Lower lobe of right lung (tissue), 2 donors: ENCODE results near the gene POFUT1. TPM values are rescaled to one million over a fixed set of nuclear protein-coding genes. Genes with fewer than 3 reads are reported as not detected.
"Not testable (repeated sequence)": the region's sequence is repeated elsewhere in the genome, so short reads cannot be mapped to it uniquely, and the experiment has no call there.

ENCODE experiments used
- ATAC-seq, 2 donors: fragments of 200-7000 bp; cut with Tn5 transposase; one replicate each; pipeline ENCODE4 v1.9.1; 2020 to 2022; ENCODE audit warnings: mild to moderate bottlenecking in 2 of 2, moderate library complexity in 2 of 2
- DNase-seq: peaks from one replicate; pipeline ENCODE4 v3.0.0-alpha.2; 2020
- H3K27ac ChIP-seq: fragments of 200-600 bp; one replicate; pipeline ENCODE4 v1.8.0; 2022
- H3K27me3 ChIP-seq: fragments of 200-600 bp; one replicate; pipeline ENCODE4 v1.8.0; 2022; ENCODE audit warnings: low read depth
- H3K36me3 ChIP-seq: fragments of 200-600 bp; one replicate; pipeline ENCODE4 v1.8.0; 2022; ENCODE audit warnings: mild to moderate bottlenecking
- H3K4me1 ChIP-seq: fragments of 200-600 bp; one replicate; pipeline ENCODE4 v1.8.0; 2022
- H3K4me3 ChIP-seq: fragments of 200-600 bp; one replicate; pipeline ENCODE4 v1.8.0; 2022; ENCODE audit warnings: mild to moderate bottlenecking
- H3K9me3 ChIP-seq: fragments of 200-600 bp; one replicate; pipeline ENCODE4 v1.8.0; 2022
- intact Hi-C: fragments of 100-400 bp; cut with DNase I; formaldehyde crosslinking; loops from one replicate; pipeline ENCODE4 v1.11.0; 2022
- total RNA-seq: library from RNA; stranded (reverse); fragmentation: NEBNext Ultra II Directional; extraction: Animal tissue kit (Norgen Biotek cat#: 25700); gene quantifications from one replicate; pipeline ENCODE4 v1.2.1, GENCODE V29; 2021
- TF ChIP-seq, protein P1 (sequence below): fragments of 200-600 bp; IDR thresholded peaks from one replicate; pipeline ENCODE4 v1.8.0; 2022; ENCODE audit warnings: antibody characterized with exemption, mild to moderate bottlenecking
- donor health status: DM: no; HTN: yes; CAD: no; lungs with severe emphysema.

Gene POFUT1
- total RNA-seq, 1 donor from 2014 or later: 26.1 TPM

DNA sequence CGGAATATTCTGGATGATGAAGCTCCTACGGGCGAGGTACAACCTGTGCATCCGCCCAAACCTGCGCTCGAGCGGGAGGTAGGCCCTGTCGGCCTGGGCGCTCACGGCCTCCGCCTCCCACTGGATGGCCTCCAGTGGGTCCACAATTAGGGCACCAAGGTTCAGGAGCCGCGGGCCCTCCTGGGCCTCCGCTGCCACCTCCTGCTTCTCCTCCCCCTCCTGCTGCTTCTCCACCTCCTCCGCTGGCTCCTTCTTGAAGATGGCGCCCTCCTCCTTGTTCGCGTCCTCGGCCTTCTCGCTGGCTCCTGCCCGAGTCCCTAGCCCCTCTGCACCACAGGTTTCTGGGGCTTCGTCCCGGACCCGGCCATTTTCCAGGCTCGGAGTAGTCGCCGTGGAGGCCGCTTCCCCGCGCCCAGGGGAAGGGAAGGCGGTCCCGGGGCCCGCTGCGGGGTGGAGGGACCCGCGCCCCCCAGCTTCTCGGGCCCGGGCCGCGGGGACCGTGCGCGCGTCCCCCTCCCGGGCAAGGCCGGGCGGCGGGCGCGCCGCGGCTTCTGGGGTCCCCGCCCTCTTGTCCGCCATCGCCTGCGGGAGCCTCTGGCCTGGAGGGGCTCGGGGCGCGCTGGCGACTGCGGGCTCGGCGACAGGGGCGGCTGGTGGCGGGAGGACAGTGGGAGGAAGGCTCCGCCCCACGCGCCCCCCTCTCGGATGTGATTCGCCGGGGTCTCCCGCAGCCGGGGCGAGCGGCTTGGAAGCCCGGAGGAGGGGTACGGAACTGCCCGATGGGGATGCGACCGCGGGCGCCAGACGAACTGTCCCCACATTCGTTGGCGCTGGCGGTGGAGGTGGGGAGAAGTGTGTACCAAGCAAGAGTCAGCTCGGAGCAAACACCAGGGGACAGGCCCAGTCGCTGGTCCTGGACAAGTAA is 17.7 kb upstream of the POFUT1 start:
- DNase-seq (peak; percentile 56), ATAC-seq (peak; percentile 42 to 50)
- intact Hi-C loops: no loop called here
- H3K27ac ChIP-seq: peak overlapping the region; percentile 82
- H3K27me3 ChIP-seq: no peaks in the 10 kb centered on the region
- no peaks in the 10 kb centered on the region for H3K9me3 ChIP-seq
- H3K4me1 ChIP-seq: peaks cover 60% of the 10 kb centered on the region
- TF ChIP-seq, protein P1, sequence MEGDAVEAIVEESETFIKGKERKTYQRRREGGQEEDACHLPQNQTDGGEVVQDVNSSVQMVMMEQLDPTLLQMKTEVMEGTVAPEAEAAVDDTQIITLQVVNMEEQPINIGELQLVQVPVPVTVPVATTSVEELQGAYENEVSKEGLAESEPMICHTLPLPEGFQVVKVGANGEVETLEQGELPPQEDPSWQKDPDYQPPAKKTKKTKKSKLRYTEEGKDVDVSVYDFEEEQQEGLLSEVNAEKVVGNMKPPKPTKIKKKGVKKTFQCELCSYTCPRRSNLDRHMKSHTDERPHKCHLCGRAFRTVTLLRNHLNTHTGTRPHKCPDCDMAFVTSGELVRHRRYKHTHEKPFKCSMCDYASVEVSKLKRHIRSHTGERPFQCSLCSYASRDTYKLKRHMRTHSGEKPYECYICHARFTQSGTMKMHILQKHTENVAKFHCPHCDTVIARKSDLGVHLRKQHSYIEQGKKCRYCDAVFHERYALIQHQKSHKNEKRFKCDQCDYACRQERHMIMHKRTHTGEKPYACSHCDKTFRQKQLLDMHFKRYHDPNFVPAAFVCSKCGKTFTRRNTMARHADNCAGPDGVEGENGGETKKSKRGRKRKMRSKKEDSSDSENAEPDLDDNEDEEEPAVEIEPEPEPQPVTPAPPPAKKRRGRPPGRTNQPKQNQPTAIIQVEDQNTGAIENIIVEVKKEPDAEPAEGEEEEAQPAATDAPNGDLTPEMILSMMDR: no peak
- peaks cover 2% of the 10 kb centered on the region for H3K36me3 ChIP-seq
- peak overlapping the region; percentile 61 for H3K4me3 ChIP-seq

DNA sequence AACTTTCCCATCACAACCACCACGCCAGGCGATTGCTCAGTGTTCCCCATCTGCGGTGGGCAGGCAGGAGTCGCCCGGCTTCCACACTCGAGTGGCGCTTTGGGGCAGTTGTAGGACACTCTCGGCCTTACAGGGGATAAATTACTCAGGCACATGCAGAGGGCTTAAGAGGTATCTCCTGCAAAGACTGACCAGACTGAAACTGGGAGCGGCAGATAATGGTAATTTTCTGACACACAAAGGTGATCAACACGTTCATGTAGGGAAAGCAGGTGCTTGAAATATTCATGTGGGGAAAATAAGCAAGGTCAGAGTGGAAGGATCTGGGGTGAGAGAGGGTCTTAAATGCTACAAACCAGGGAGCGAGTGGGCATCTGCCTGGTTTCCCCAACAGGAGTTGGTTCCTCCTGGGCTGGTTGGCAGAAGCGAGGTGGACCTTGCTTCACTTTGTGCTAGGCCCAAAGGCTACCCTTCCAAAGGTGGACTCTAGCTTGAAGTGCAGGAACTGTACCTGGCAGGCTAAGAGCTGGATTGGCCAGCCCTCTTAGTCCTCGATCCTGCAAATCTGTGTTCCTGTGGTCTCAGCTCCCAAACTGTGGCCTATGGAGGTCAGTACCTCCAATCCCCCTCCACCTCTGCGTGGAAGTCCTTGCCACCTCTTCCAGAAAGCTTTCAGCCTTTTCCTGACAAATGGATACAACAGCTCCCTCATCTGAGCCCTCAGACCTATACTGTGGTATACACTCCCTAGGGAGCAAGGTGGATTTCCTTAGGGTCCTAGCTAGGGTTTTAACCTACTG is 16.9 kb upstream of the POFUT1 start:
- Histone ChIP-seq H3K27me3 (no peaks in the 10 kb centered on the region), H3K4me3 (peak overlapping the region; percentile 61), H3K27ac (peak overlapping the region; percentile 82), H3K9me3 (no peaks in the 10 kb centered on the region), H3K4me1 (peaks cover 60% of the 10 kb centered on the region), H3K36me3 (peaks cover 10% of the 10 kb centered on the region)
- TF ChIP-seq, protein P1: no peak
- intact Hi-C loops: no loop called here
- DNase-seq (no peak), ATAC-seq (no peak)

DNA sequence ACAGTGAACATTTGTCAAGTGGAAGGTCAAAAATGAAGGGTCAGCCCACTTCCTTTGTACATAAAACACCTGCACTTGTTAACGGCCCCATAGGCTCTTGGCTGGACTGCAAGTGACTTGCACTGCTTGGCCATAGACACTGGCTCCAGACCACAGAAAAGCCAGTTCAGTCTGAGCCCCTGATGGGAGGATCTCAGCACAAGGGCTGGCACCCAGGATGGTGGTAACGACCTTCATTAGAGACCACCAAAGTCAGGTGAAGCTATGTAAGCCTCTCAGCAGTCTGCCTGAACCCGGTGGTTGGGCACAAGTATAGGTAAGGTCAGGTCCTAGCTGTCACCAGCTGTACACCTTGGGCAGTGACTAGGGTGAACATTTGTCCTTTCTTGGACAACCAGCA is 16.3 kb upstream of the POFUT1 start:
- DNase-seq: no peak
- H3K27ac ChIP-seq: peak overlapping the region; percentile 18
- intact Hi-C loops: no loop called here

DNA sequence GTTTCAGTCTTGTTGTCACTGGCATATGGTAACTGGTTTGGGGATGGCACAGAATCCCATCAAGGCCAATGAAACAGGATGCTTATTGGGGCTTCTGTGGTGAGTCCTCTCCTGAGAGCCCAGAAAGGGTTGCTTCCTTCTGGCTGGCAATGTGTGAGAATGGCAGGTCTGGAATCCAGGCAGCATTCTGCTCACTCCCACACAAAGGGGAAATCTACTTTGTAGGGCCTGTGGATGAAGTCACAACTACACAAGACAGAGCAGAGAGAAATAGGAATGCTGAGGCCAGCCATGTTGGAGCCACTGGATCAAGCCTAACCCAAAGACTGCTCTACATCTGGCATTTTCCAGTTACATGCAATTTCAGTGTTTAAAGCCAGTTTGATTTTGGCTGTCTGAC is 15.8 kb upstream of the POFUT1 start:
- ATAC-seq (no peak), DNase-seq (no peak)
- H3K36me3 ChIP-seq: peaks cover 21% of the 10 kb centered on the region
- TF ChIP-seq, protein P1: no peak
- intact Hi-C loops: no loop called here
- peaks cover 60% of the 10 kb centered on the region for H3K4me1 ChIP-seq
- no peaks in the 10 kb centered on the region for H3K9me3 ChIP-seq
- H3K27me3 ChIP-seq: no peaks in the 10 kb centered on the region
- H3K27ac ChIP-seq: peak overlapping the region; percentile 51
- no peak overlapping the region for H3K4me3 ChIP-seq

More for the DNA sequence above, 16.3 kb upstream of the POFUT1 start:
- no peaks in the 10 kb centered on the region for H3K9me3 ChIP-seq
- ATAC-seq: no peak
- no peaks in the 10 kb centered on the region for H3K27me3 ChIP-seq
- no peak overlapping the region for H3K4me3 ChIP-seq
- H3K4me1 ChIP-seq: peaks cover 60% of the 10 kb centered on the region
- TF ChIP-seq, protein P1: no peak
- H3K36me3 ChIP-seq: peaks cover 16% of the 10 kb centered on the region

DNA sequence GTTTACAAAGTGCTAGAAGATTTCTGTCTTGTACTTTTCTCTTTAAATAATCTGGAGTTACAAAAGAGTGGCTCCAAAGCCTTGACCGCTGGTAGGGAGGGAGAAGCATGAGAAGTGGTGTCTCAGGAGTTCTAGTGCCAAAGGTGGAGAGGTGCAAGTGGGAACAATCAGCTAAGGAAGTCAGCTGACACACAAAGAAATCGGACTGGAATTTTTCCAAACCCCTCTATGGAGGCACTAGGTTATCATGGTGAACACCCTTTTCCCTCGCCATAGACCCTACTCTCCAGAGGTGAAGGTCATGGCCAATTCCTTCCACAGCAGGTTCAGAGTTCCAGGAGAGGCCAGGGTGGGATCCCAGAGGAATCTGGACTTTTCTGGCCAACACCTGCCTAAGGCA is 15.0 kb upstream of the POFUT1 start:
- peaks cover 60% of the 10 kb centered on the region for H3K4me1 ChIP-seq
- H3K27me3 ChIP-seq: no peaks in the 10 kb centered on the region
- H3K36me3 ChIP-seq: peaks cover 29% of the 10 kb centered on the region
- no peaks in the 10 kb centered on the region for H3K9me3 ChIP-seq
- ATAC-seq (peak; percentile 67 to 81), DNase-seq (no peak)
- H3K27ac ChIP-seq: no peak overlapping the region
- TF ChIP-seq, protein P1: no peak
- H3K4me3 ChIP-seq: no peak overlapping the region
- intact Hi-C loops: no loop called here

DNA sequence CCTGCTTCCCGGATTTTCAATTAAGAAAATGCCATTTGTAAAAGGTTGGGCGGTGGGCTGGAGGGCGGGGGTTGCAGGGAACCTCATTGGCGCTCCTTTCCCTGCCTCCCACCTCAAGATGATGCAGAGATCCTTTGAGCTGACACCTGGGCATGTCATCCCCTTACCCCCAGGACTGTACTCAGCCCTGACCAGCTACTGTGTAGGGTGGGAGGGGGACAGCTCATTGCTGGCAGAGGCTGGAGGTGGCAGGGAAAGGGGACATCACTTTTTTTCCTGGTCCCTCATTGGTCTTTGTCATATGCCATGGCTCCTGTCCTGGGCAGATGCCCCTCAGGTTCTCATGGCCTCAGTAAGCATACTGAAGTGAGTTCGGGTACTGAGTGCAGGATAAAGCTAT is 14.3 kb upstream of the POFUT1 start:
- H3K27ac ChIP-seq, DNase-seq, intact Hi-C loops, ATAC-seq, H3K9me3 ChIP-seq, H3K27me3 ChIP-seq, H3K4me3 ChIP-seq: not testable (repeated sequence)
- Histone ChIP-seq H3K4me1 (peaks cover 56% of the 10 kb centered on the region), H3K36me3 (peaks cover 36% of the 10 kb centered on the region)
